Stimulated activated CD4-positive, alpha-beta T cell treated with anti-CD3 and anti-CD28 coated beads, Interleukin-15, amount 100 ng/mL, for 48 hours (primary cell): Measurements from ENCODE around the gene CACNA1H.

ENCODE experiments used
- DNase-seq, 2 donors: peaks; one replicate each; pipeline ENCODE4 v3.0.0-alpha.2; 2020; ENCODE audit warnings: low read depth in 2 of 2

CACNA1H gene

DNA sequence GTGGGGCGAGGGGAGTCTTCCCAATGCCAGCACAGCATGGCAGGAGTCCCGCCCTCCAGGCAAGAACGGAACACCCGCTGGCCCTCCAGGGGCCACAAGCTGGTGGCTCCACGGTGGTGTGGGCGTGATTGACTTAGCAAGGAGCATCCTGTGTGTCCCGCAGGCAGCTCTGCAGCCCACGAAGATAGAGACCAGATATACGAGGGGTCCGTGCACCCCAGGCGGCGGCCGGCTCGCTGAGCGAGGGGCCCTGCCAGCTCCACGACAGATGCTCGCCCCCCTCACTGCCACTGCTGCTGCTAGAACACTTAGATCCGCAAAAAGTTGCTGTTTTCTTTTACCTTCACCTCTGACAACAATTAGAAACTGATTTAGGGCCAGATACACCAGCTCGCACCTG is 10.0 kb upstream of the CACNA1H start:
- no peak for DNase-seq

DNA sequence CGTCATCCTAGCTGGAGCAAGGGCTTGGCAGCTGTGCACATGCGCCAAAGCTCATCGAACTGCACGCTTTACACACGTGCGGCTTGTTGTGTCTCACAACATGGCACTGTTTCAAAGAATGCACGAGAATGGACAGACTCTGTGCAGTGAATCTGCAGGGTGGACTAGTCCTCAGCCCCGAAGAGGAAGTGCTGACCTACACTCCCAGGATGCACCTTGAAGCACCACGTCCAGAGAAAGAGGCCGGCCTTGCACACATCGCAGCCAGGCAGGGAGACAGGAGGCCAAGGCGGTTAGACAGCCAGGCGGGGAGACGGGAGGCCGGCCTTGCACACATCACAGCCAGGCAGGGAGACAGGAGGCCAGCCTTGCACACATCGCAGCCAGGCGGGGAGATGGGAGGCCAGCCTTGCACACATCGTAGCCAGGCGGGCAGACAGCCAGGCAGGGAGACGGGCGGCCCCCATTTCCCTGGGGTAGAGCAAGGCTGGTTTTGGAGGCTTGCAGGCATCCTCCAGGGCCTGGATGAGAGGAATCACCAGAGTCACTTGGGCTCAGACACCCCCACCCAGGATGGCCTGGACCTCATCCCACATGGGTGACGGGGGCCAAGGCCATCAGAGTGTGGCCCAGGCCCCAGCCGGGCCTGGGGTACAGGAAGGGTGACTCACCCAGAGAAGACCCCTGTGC is 9.0 kb upstream of the CACNA1H start:
- DNase-seq, result no peak

DNA sequence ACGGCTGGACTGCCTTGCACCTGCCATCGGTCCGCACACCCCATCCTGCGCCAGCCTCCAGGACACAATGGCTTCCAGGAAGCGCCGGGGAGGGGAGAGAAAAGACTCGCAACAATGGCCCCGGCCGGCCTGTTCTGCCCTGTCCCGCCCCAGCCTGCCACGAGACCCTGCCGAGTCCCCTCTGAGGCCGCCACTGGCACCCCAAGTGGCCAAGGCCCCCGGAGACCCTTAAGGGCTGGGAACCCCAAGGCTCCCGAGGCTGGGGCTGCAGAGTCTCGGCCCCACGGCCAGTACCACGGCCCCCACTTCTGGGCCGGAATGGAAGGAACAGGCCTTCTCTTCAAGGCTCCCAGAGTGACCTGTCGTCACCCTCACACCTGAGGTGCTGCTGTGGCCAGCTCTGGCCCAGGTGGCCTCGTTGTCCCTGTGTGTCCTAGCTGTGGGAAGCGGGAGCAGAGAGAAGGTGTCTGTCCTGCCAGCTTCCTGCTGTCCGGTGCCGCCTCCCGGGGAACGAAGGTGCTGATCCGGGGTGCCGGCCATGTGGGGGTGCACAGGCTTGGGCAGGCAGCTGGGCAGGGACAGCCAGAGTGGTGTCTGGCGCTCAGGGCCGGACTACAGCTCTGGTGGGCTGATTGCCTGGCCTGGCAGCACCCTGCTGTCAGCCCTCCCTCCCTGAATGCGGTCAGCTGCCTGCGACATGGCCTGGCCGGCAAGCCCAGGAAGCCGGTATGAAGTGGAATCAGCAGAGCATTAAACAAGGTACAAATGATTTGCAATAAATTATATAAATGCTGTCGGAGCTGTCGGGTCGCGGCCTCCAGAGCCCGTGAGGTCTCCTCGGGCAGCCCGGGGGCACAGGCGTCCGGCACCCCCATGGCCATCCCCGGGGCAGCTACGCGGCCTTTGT is 8.2 kb upstream of the CACNA1H start:
- DNase-seq, result no peak

DNA sequence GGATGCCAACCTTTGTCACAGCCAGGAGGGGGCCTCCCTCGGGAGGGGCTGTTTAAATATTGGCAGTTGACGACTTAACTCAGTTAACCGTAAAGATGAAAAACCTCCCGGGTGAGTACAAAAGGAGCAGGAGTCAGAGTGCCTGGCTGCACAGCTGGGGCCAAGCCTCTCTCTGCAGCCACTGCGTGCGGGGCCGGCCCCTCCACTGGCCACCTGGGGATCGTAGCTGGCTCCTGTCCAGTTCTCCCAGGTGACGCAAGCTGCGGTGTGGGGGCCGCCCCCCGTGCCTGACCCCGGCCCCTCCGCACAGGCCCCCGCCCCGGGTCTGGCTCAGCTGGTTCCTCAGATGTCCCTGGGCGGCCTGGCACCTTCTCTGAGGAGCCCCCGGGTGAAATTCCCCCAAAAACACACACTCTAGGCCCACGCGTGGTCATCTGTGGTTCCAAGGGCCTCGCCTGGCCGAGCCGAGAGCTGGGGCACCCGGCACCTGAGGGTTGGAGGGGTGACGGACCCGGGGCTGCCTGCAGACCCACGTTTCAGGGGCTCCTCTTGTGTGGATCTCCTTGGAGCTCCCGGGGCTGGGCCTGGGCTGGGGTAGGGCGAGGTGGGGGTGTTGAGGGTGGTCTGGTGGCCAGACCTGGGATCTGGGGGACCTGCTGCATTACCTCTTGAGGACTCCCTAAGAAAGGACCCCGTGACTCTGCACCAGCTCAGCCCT is 7.4 kb upstream of the CACNA1H start:
- no peak for DNase-seq

DNA sequence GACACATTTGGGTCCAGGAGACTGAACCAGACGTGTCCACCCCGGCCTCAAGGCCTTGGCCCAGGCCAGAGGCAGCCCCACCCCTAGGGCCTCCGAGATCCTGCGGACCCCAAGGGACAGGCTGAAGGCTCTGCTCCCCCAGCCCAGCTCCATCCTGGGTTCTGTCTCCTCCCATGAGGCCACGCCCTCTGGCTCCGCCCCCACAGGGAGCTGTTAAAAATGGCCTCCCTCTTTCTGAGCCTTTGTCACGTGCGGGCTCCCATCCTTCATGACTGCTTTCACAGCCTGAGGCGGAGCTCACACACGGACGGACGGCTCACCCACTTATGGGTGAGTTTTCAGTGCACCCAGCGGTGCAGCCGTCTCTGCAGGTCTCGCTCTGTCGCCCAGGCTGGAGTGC is 6.5 kb upstream of the CACNA1H start:
- no peak for DNase-seq

DNA sequence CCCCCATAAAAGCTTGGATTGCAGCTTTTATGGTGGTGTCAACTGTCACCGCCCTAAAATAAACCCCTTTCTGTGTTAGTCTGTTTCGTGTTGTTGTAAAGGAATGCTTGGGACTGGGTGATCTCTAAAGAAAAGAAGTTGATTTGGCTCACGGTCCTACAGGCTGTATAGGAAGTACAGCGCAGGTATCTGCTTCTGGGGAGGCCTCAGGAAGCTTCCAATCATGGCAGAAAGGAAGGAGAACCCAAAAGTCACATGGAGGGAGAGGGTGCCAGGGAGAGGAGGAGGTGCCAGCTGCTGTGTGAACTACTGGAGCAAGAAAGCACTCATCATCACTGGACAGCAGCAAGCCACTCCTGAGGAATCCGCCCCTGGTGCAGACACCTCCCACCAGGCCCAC is 5.9 kb upstream of the CACNA1H start:
- no peak for DNase-seq

DNA sequence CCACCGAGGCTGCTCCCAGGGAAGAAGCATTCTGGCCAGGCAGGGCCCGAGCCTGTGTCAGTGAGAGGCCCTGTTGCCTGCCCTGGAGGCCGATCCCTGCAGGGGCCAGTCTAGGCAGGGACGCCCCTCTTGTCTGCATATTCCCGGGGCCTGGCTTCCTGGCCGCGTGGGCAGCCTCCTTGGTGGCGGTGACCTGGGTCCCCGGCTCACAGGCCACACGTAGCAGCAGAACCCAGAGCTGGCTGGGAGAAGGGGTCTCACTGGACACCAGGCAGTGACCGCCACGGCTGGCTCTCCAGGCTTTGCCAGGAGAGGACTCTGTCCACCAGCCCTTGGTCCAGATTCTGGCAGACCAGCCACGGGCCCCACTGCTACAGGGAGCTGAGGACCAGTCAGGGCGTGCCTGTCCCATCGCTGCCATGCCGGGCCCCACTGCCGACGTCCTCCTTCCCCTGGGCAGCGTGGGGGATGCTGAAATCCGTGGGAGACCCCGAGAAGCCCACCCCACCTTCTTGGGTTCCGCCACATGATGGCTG is 3.7 kb upstream of the CACNA1H start:
- no peak for DNase-seq

DNA sequence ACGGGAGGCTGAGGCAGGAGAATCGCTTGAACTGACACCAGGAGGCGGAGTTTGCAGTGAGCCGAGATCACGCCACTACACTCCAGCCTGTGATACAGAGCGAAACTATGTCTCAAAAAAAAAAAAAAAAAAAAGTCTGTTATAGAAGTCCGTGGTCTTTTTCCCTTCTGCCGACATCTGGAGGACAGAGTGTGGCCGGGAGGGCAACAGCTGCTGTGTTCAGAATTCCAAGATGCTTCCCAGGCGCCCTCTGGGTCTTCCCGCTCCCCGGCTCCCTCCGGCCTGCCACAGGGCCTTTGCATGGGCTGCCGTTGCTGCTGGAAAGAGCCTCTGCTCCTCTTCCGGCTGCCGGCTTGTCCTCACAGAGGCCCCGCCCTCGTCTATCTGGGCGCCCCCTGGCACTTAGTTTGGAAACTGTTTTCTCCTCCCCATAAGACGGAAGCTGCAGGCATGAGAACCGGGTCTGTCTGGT is 2.4 kb upstream of the CACNA1H start:
- peak in 1 of 2 donors; percentile 11 for DNase-seq

DNA sequence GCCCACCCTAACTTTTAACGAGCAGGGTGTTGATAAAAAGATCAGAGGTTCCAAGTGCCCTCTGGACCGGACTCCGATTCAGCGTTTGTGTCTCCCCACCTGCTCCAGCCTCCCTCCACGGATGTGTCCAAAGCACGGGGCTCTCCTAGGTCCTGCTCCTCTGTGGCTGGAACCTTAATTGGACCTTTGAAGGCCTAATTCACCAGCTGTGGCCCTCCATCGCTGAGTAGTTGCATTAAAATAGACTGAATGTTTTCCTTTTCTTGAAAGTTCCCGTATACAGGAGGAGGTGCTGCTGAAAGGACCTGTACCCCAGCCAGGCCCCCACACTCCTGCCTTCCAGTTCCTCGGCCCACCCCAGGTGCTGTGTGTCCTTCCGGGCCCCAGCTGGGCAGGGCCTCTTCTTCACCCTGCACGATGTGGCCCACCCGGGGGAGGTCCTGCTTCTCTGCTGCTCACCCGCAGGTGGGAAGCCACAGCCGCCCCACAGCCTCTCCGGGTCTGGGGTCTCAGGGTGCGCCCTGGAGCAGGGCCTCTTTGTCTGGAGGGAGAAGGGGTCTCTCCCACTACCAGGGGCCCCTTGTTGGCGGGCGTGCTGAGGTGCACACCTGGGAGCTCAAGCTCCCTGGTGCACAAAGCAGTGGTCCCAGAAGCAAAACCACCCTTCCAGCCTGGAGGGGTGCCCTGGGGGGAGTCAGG is 1.3 kb upstream of the CACNA1H start:
- no peak for DNase-seq

DNA sequence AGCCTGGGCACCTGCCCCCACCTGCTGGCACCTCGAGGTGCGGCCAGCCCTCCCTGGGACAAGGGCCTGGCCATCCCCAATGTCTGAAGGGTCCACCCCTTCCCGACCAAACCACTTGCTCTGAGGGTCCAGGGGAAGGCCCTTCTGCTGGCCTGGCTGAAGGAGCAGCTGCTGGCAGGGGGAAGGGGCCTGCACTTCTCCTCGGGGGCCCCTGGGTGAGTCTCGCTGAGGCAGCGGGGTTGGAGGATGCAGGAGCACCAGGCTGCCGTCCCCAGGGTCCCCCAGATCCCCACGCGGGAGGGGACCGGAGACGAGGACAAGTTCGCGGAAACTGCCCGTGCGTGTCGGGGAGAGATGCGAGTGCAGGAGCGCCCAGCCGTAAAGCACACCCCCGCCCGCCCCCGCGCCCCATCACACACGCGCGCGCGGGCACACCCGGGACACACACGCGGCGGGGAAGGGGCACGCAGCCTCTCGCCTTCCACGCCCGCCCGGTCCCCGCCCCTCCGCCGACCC is 725 bp upstream of the CACNA1H start:
- DNase-seq, result peak in 1 of 2 donors; percentile 28

DNA sequence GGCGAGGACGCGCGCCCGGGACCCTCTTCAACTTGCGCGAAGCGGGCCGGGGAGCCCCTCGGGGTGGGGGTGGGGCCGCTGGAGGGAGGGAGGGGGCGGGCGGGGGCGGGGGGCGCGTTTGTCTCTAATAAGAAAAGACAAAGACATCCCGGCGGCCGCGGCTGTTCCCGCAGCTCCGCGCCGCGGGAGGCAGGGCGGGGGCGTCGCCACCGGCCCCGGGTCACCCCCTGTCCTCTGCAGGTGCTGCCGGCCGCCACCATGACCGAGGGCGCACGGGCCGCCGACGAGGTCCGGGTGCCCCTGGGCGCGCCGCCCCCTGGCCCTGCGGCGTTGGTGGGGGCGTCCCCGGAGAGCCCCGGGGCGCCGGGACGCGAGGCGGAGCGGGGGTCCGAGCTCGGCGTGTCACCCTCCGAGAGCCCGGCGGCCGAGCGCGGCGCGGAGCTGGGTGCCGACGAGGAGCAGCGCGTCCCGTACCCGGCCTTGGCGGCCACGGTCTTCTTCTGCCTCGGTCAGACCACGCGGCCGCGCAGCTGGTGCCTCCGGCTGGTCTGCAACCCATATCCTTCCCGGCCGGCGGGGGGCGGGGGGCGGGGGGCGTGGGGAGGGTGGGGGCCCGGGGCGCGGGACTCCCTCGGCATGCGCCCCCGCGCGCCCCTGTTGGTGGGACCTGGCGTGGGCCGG is 714 bp downstream of the CACNA1H start:
- no peak for DNase-seq

DNA sequence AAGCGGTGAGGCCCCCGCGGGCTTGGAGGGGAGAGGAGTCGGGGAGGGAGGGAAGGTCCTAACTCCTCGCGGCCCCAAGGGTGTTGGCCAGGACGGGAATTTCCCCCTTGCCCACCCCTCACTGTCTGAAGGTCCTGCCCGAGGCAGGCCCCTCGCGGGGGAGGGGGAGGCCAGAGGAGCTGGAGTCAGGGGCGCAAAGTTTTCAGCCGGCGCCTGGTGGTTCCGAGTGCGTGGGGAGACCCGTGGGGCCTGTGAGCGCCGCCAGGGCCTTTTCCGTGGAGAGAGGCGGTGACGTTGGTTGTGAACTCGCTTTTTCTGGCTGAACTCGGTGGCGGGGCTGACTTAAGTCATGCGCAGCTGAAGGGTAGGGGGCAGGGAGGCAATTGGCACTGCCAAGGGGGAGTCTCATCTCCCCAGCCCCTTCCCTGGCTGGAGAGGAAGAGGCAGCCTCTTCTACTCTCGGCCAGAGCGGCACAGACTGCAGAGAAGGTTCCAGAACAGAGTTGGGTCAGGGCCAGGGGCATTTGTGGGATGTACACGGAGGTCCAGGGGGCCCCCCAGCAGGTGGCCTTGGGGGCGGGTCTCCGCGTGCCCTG is 1.5 kb downstream of the CACNA1H start:
- DNase-seq, result no peak

DNA sequence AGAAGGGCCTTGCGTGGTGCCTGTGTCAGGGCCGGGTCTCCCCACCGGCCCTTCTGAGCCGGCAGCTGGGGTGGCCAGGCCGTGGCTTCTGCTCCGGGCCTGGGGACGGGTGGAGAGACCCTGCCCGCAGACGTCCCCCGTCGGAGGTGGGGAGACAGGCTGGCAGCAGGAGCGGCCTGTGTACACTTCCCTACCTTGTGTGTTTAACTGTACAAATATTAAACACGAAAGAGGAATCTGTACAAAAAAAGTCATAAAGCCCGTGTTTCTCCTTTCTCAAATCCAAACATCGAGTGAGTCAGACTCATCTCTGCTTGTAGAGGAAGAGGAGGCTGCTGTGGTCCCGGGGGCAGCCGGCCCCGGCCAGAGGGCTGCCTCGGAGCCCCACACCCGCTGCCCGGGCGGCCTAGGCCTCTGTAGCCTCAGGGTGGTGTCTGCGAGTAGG is 2.0 kb downstream of the CACNA1H start:
- DNase-seq, result no peak

DNA sequence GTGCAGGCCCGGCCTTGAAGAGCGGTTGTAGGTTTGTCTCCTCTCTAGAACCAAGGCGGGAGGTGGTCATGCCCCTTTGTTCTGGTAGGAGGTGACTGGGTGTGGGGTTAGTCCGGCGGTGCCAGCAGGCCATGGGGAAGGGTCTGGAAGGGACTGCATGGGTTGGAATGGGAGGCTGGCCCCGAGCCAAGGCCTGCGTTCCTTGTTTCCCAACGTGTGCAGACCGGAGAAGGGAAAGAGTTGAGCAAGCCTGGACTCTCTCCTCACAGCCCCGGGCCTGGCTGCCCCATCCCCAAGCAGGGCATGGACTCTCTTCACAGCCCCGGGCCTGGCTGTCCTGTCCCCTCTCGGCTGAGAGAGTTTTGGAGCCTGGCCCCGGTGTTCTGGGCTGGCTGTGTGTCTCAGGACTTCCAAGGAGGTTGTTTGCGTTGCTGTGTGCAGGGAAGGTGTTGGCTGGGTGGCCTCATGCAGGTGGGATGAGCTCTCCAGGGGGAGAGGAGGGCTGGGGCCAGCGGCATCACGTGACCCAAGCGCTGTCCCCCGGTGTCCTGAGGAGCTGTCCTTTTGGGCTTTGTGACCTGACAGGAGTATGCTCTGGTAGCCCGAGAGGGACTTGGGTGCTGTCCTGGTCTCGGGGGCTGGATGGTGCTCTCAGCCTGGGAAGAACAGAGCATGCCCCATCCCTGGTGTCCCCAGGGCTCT is 2.6 kb downstream of the CACNA1H start:
- no peak for DNase-seq

DNA sequence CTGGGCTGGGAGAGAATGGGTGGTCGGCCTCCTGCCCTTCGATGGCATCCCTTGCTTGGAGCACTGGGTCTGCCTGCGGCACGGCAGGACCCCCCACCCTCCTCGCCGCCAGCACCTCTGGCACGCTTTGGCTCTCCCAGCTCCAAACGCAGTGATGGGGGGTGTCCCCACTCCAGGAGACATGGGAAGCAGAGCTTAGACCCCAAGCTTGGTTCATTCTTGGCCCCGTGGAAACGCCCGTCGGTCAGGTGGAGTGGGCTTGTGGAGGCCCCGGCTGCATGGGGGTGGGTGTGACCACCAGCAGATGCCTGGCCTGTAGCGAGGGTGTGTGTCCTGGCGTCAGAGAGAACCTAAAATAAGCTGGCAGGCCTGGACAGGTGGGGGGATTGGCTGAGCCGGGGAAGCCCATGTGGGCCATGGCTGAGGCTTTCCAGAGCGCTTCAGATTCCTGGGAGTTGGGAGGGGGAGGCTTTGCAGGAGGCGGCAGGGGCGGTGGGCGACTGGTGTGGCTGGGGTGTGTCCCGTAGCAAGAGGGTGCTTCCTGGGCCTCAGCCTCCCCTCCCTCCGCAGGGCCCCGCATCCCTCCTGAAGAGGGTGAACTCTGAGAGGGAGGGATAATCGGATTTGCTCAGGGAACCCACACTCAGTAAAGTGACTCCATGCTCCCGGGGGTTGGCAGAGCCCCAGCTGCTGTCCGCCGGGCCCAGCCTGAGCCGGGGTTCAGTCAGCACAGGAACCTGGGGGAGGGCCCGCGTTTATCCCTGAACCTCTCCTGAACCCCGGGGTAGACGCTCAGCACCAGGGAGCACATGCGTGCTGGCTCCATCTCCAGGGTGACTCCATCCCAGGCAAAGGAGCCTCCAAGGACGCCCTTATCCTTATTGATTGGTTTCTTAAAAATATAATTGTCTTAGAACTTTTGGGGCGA is 3.4 kb downstream of the CACNA1H start:
- DNase-seq, result no peak

DNA sequence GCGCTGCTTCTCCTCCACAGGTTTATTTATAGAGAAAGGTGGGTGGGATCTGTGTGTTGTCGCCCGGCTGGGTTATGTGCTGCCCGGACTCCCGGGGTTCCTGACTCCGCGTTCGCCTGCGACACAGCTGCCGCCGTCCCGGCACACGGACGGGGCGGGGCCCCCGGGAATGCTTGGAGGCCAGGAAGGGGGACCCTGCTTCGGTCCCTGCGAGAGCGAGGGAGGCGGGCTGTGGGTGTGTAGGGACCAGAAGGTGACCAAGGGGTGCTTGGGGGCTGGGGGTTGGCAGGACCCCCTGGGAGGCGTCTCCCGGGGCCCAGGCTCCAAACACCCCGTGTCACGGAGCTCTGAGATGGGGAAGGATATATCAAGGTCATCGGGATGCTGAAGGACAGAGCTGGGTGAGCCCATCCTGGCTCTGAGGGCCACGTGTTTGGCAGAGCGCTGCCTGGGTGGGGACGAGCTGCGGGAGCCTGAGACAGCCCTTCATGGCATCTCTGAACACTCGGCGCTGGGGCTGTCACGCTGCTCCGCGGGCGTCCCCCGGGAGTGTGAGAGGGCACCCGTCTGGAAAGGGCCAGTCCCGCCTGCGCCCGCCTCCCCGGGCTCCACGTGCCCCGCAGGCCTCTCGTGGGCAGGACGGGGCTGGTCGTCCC is 4.2 kb downstream of the CACNA1H start:
- DNase-seq, result no peak

DNA sequence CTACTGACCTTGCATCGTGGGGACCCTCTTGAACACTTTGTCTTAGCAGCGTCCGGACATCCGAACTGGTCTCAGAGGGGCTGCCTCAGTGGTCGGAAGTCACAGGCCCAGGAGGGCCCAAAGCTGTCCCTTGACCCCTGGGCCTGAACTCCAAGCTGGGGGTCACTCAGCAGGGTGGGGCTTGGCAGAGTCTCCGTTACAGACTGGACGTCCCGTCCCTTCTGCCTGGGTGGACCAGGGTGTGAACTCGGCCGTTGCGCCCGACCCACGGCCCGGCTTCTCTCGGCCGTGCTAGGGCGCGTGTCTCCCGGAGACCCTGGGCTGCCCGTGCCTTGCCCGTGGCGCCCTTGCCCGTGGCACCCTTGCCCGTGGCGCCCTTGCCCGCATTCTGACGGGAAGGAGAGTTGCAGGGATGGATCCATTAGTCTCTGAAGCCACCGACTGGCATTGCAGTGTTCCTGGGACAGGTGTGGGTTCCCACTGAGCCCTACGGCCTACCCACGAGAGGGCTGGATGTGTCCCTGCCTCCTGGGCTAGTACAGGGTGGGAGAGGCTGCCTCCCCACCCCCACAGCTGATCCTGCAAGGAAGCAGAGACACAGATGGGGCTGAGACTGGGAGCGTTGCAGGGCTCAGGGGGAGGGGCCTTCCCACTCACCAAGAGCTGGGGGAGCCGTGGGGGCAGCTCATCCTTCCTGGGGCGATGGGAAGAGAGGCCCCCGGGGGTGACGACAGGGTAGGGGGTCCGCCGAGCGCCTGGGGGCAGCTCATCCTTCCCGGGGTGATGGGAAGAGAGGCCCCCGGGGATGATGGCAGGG is 4.9 kb downstream of the CACNA1H start:
- no peak for DNase-seq
